Memory B cell (primary cell): ENCODE data around the gene FGFR3.

Experiments used
- ATAC-seq: fragments of 150-1000 bp; cut with Tn5 transposase; 2 replicates; pipeline ENCODE4 v1.10.0; 2021; ENCODE audit warnings: low read depth, mild to moderate bottlenecking, moderate library complexity
- DNase-seq, 2 donors: peaks; one replicate each; pipeline ENCODE4 v3.0.0; 2022; ENCODE audit warnings: low spot score in 2 of 2
- H3K27ac Mint-ChIP-seq: one replicate; pipeline ENCODE4 v1.8.0; 2022; ENCODE audit warnings: mild to moderate bottlenecking, moderate library complexity, mixed read lengths
- H3K27me3 Mint-ChIP-seq: one replicate; pipeline ENCODE4 v1.8.0; 2022; ENCODE audit warnings: mixed read lengths
- H3K36me3 Mint-ChIP-seq: one replicate; pipeline ENCODE4 v1.8.0; 2022; ENCODE audit warnings: mild to moderate bottlenecking, mixed read lengths
- H3K4me1 Mint-ChIP-seq: one replicate; pipeline ENCODE4 v1.8.0; 2022; ENCODE audit warnings: mixed read lengths
- H3K4me3 Mint-ChIP-seq: one replicate; pipeline ENCODE4 v1.8.0; 2022; ENCODE audit warnings: mild to moderate bottlenecking, moderate library complexity, mixed read lengths
- H3K9me3 Mint-ChIP-seq: one replicate; pipeline ENCODE4 v1.8.0; 2022; ENCODE audit warnings: mixed read lengths

The FGFR3 gene

GRCh38 chr4:1803523-1804423 is 10.7 kb downstream of the FGFR3 start:
- Mint-ChIP-seq H3K9me3 (no peaks in the 10 kb centered on the region), H3K36me3 (no peaks in the 10 kb centered on the region), H3K4me3 (no peak overlapping the region), H3K4me1 (peaks cover 2% of the 10 kb centered on the region), H3K27ac (no peak overlapping the region), H3K27me3 (peaks cover 11% of the 10 kb centered on the region)
- no peak for ATAC-seq
- DNase-seq = no peak

GRCh38 chr4:1804638-1805492 is 11.8 kb downstream of the FGFR3 start:
- peaks cover 9% of the 10 kb centered on the region for H3K27me3 Mint-ChIP-seq
- H3K9me3 Mint-ChIP-seq = no peaks in the 10 kb centered on the region
- ATAC-seq (no peak), DNase-seq (no peak)
- H3K4me3 Mint-ChIP-seq = no peak overlapping the region
- H3K4me1 Mint-ChIP-seq = peaks cover 2% of the 10 kb centered on the region
- H3K36me3 Mint-ChIP-seq = no peaks in the 10 kb centered on the region
- no peak overlapping the region for H3K27ac Mint-ChIP-seq

- Mint-ChIP-seq H3K27me3 (peaks cover 6% of the 10 kb centered on the region), H3K4me1 (peaks cover 2% of the 10 kb centered on the region), H3K4me3 (no peak overlapping the region), H3K36me3 (no peaks in the 10 kb centered on the region), H3K27ac (no peak overlapping the region), H3K9me3 (no peaks in the 10 kb centered on the region)
- ATAC-seq (no peak), DNase-seq (no peak)
Measured at GRCh38 chr4:1805493-1806222, 12.6 kb downstream of the FGFR3 start.

- ATAC-seq = no peak
- Mint-ChIP-seq H3K36me3 (no peaks in the 10 kb centered on the region), H3K4me1 (peaks cover 2% of the 10 kb centered on the region), H3K4me3 (no peak overlapping the region), H3K27me3 (peaks cover 6% of the 10 kb centered on the region), H3K9me3 (no peaks in the 10 kb centered on the region), H3K27ac (no peak overlapping the region)
- DNase-seq = no peak
Measured at GRCh38 chr4:1806223-1806564, 13.1 kb downstream of the FGFR3 start.

- no peak overlapping the region for H3K27ac Mint-ChIP-seq
- peaks cover 6% of the 10 kb centered on the region for H3K27me3 Mint-ChIP-seq
Measured at GRCh38 chr4:1806596-1807331, 13.7 kb downstream of the FGFR3 start.

GRCh38 chr4:1807332-1807777 is 14.3 kb downstream of the FGFR3 start:
- Mint-ChIP-seq H3K27me3 (peaks cover 6% of the 10 kb centered on the region), H3K27ac (no peak overlapping the region), H3K4me1 (peaks cover 2% of the 10 kb centered on the region), H3K9me3 (no peaks in the 10 kb centered on the region), H3K36me3 (peaks cover under 1% of the 10 kb centered on the region), H3K4me3 (no peak overlapping the region)
- no peak for DNase-seq
- no peak for ATAC-seq

More at GRCh38 chr4:1806596-1807331, 13.7 kb downstream of the FGFR3 start:
- ATAC-seq (no peak), DNase-seq (no peak)
- H3K36me3 Mint-ChIP-seq = no peaks in the 10 kb centered on the region
- H3K4me3 Mint-ChIP-seq = no peak overlapping the region
- peaks cover 2% of the 10 kb centered on the region for H3K4me1 Mint-ChIP-seq
- H3K9me3 Mint-ChIP-seq = no peaks in the 10 kb centered on the region

- DNase-seq (no peak), ATAC-seq (no peak)
- no peak overlapping the region for H3K4me3 Mint-ChIP-seq
- H3K27me3 Mint-ChIP-seq = peaks cover 6% of the 10 kb centered on the region
- H3K36me3 Mint-ChIP-seq = peaks cover 2% of the 10 kb centered on the region
- H3K9me3 Mint-ChIP-seq = no peaks in the 10 kb centered on the region
- peaks cover 2% of the 10 kb centered on the region for H3K4me1 Mint-ChIP-seq
- no peak overlapping the region for H3K27ac Mint-ChIP-seq
Measured at GRCh38 chr4:1808396-1808795, 15.3 kb downstream of the FGFR3 start.

GRCh38 chr4:1808851-1809753 is 16.0 kb downstream of the FGFR3 start:
- H3K36me3 Mint-ChIP-seq = peaks cover 2% of the 10 kb centered on the region
- DNase-seq (no peak), ATAC-seq (no peak)
- H3K27ac Mint-ChIP-seq = no peak overlapping the region
- H3K27me3 Mint-ChIP-seq = peaks cover 3% of the 10 kb centered on the region
- H3K9me3 Mint-ChIP-seq = no peaks in the 10 kb centered on the region
- no peak overlapping the region for H3K4me3 Mint-ChIP-seq
- no peaks in the 10 kb centered on the region for H3K4me1 Mint-ChIP-seq

GRCh38 chr4:1809754-1810502 is 16.8 kb downstream of the FGFR3 start:
- Mint-ChIP-seq H3K36me3 (peaks cover 6% of the 10 kb centered on the region), H3K27me3 (peaks cover 2% of the 10 kb centered on the region), H3K27ac (no peak overlapping the region), H3K4me1 (no peaks in the 10 kb centered on the region), H3K4me3 (no peak overlapping the region), H3K9me3 (no peaks in the 10 kb centered on the region)
- peak; percentile 68 to 73 for DNase-seq
- peak; percentile 88 for ATAC-seq

- Mint-ChIP-seq H3K27ac (no peak overlapping the region), H3K27me3 (peaks cover under 1% of the 10 kb centered on the region), H3K36me3 (peaks cover 6% of the 10 kb centered on the region), H3K4me1 (no peaks in the 10 kb centered on the region), H3K4me3 (no peak overlapping the region), H3K9me3 (no peaks in the 10 kb centered on the region)
- no peak for DNase-seq
- no peak for ATAC-seq
Measured at GRCh38 chr4:1810765-1811164, 17.7 kb downstream of the FGFR3 start.

- ATAC-seq (no peak), DNase-seq (no peak)
- Mint-ChIP-seq H3K27ac (no peak overlapping the region), H3K9me3 (no peaks in the 10 kb centered on the region), H3K4me3 (no peak overlapping the region), H3K36me3 (peaks cover 12% of the 10 kb centered on the region), H3K4me1 (no peaks in the 10 kb centered on the region), H3K27me3 (no peaks in the 10 kb centered on the region)
Measured at GRCh38 chr4:1812720-1813119, 19.6 kb downstream of the FGFR3 start.

- ATAC-seq (no peak), DNase-seq (no peak)
- no peaks in the 10 kb centered on the region for H3K27me3 Mint-ChIP-seq
- no peak overlapping the region for H3K4me3 Mint-ChIP-seq
- H3K9me3 Mint-ChIP-seq = no peaks in the 10 kb centered on the region
- peaks cover 12% of the 10 kb centered on the region for H3K36me3 Mint-ChIP-seq
- no peak overlapping the region for H3K27ac Mint-ChIP-seq
- no peaks in the 10 kb centered on the region for H3K4me1 Mint-ChIP-seq
Measured at GRCh38 chr4:1813231-1813630, 20.1 kb downstream of the FGFR3 start.
